ENCODE measurements around the gene PIGB.

DNA sequence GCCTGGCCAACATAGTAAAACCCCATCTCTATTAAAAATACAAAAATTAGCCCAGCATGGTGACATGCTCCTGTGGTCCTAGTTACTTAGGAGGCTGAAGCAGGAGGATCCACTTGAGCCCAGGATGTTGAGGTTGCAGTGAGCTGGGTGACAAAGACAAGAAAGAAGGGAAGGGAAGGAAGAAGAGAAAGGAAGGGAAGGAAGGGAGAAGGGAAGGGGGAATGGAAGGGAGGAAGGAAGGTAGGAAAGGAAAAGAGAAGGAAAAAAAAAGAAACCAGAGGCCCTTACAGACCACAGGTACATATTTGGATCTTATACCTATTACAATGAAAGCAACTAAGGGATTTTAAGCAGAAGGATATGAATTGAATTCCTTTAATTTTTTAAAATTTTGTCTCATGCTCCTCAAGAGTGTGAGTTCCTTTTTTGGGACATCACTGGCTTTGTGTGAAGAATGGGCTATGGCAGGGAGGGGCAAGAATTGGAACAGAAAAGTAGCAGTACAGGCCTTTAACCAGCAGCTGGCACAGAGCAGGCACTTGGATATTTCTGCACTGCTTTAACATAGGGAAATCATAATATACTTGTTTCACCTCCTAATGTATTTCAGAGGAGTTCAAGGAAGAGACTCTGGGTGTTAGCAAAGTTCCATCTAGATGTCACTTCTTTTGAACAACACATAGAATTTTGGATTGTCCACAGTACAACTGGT is 37.3 kb upstream of the PIGB start:
- TF ChIP-seq YY1 (IDR thresholded peaks at IDR 0.05; ENCODE audit: insufficient read depth, insufficient read length) (no peak), ZNF274 (IDR thresholded peaks at IDR 0.05; ENCODE audit: low read depth, low read length) (no peak), SUZ12 (IDR thresholded peaks at IDR 0.05; ENCODE audit: extremely low read depth, insufficient read depth, insufficient read length) (no peak)

All from NT2/D1 (cell line).